Naive thymus-derived CD8-positive, alpha-beta T cell (primary cell): ENCODE results near the gene CD3E. TPM values are rescaled to one million over a fixed set of nuclear protein-coding genes. Genes with fewer than 3 reads are reported as not detected.

Source experiments
- ATAC-seq, 2 donors: fragments of 150-1000 bp; cut with Tn5 transposase in 1 of 2; sonication (Bioruptor Pico), chemical (Tn5 transposase) in 1 of 2; 1 replicate in 1 of 2; 2 replicates in 1 of 2; pipeline ENCODE4 v1.10.0; 2021; ENCODE audit warnings: mild to moderate bottlenecking in 2 of 2, moderate library complexity in 2 of 2
- POLR2A ChIA-PET: fragments of 350-600 bp; sonication (Branson Sonifier 250); formaldehyde crosslinking; loops from one replicate; lab custom pipeline; 2021; ENCODE audit warnings: antibody characterized with exemption; lab: Charles Lee
- DNase-seq, 10 donors: peaks; one replicate each; pipeline versions ENCODE4 v3.0.0 to v3.0.0-alpha.2; 2020 to 2022
- H3K27ac Mint-ChIP-seq, 10 donors: one replicate each; pipeline ENCODE4 v1.8.0; 2020 to 2022; ENCODE audit warnings: mild to moderate bottlenecking in 10 of 10, mixed read lengths in 10 of 10, moderate library complexity in 4 of 10, inconsistent platforms in 1 of 10
- H3K27me3 Mint-ChIP-seq, 5 donors: one replicate each; pipeline ENCODE4 v1.8.0; 2021 to 2022; ENCODE audit warnings: mixed read lengths in 5 of 5
- H3K36me3 Mint-ChIP-seq, 3 donors: one replicate each; pipeline ENCODE4 v1.8.0; 2020 to 2022; ENCODE audit warnings: mixed read lengths in 3 of 3, mild to moderate bottlenecking in 2 of 3, inconsistent platforms in 1 of 3
- H3K4me1 Mint-ChIP-seq, 4 donors: one replicate each; pipeline ENCODE4 v1.8.0; 2021 to 2022; ENCODE audit warnings: mixed read lengths in 4 of 4
- H3K4me3 Mint-ChIP-seq, 10 donors: one replicate each; pipeline ENCODE4 v1.8.0; 2020 to 2022; ENCODE audit warnings: mild to moderate bottlenecking in 10 of 10, mixed read lengths in 10 of 10, moderate library complexity in 6 of 10, inconsistent platforms in 1 of 10
- H3K9me3 Mint-ChIP-seq, 9 donors: one replicate each; pipeline ENCODE4 v1.8.0; 2020 to 2022; ENCODE audit warnings: mixed read lengths in 9 of 9, mild to moderate bottlenecking in 3 of 9, inconsistent platforms in 1 of 9, moderate library complexity in 1 of 9
- polyA plus RNA-seq, 3 donors: library from polyadenylated mRNA; unstranded; fragments of 300-500 nt; fragmentation: Illumina TruSeq; gene quantifications; one replicate each; pipeline ENCODE4 v1.2.3, GENCODE V29; 2021
- total RNA-seq, 8 experiments: library from RNA in 2 of 8; stranded (reverse) in 2 of 8; gene quantifications; one replicate each; pipeline ENCODE4 v1.2.3 and lab custom pipeline; 2021 to 2026

CD3E gene
- 100 to 1,000 TPM; 564 to 620 TPM for total RNA-seq
- 1,000 to 10,000 TPM in 1 of 3 donors, 100 to 1,000 TPM in 2; 811 to 1,213 (median 948) TPM for polyA plus RNA-seq
- total RNA-seq (lab: John Stamatoyannopoulos, UW): 106 to 226 (median 158) reads per million in 6 experiments

GRCh38 chr11:118304568-118305248 lies at the start of gene CD3E:
CD3E (plus strand) TSS chr11:118304730; CDS start chr11:118304953, 223 bp downstream.
- H3K36me3 Mint-ChIP-seq: peaks cover 21 to 41% (median 40%) of the 10 kb centered on the region in 3 donors
- peak within 1 kb of the TSS; percentile 90 to 100 (median 99) for H3K4me3 Mint-ChIP-seq
- H3K27me3 Mint-ChIP-seq: no peaks in the 10 kb centered on the region
- ATAC-seq (peak; percentile 65 to 75), DNase-seq (peak; percentile 25 to 85 (median 67))
- POLR2A ChIA-PET: interaction anchor here (0.6 to 4.2 kb wide), 20 partner anchors 9 to 607 kb away, joined by 3 to 33 read pairs (median 5); partner anchors contain the start of genes JAML, KMT2A, MPZL3 and UBE4A
- peak within 1 kb of the TSS; percentile 98 to 100 (median 99) for H3K27ac Mint-ChIP-seq
- peaks cover 44 to 90% (median 78%) of the 10 kb centered on the region in 4 donors for H3K4me1 Mint-ChIP-seq
- H3K9me3 Mint-ChIP-seq: no peaks in the 10 kb centered on the region

- DNase-seq (no peak), ATAC-seq (no peak)
- POLR2A ChIA-PET: interaction anchor here (1.3 kb wide), 1 partner anchor 40 kb away, joined by 6 read pairs; no protein-coding TSS in a partner anchor
- H3K4me1 Mint-ChIP-seq: peaks cover 12 to 44% (median 36%) of the 10 kb centered on the region in 4 donors
- no peaks in the 10 kb centered on the region for H3K9me3 Mint-ChIP-seq
- H3K4me3 Mint-ChIP-seq: no peak overlapping the region
- H3K36me3 Mint-ChIP-seq: peaks cover 0 to 15% (median 7%) of the 10 kb centered on the region in 3 donors
- peaks cover 0 to 2% (median 0%) of the 10 kb centered on the region in 5 donors for H3K27me3 Mint-ChIP-seq
- H3K27ac Mint-ChIP-seq: peak overlapping the region in 1 of 10 donors; percentile 78
These were observed 46.1 kb upstream of the CD3E start for GRCh38 chr11:118258410-118258809.

DNA sequence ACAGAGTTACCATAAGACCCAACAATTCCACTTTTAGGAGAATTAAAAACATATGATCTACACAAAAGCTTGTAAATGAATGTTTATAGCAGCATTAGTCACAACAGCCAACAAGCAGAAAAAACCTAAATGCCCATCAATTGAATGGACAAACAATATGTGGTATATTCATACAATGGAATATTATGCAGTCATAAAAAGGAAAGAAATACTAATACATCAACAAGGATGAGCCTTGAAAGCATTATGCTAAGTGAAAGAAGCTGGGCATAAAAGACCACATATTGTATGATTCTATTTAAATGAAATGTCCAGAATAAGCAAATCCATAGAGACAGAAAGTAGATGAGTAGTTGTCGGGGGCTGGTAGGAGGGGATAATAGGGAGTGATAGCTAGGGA lies 45.4 kb upstream of the CD3E start:
- Mint-ChIP-seq H3K27ac (peak overlapping the region in 1 of 10 donors; percentile 4), H3K9me3 (no peaks in the 10 kb centered on the region), H3K36me3 (peaks cover 0 to 15% (median 7%) of the 10 kb centered on the region in 3 donors), H3K27me3 (peaks cover 0 to 2% (median 0%) of the 10 kb centered on the region in 5 donors), H3K4me1 (peaks cover 14 to 50% (median 43%) of the 10 kb centered on the region in 4 donors), H3K4me3 (no peak overlapping the region)
- no peak for DNase-seq
- ATAC-seq: no peak
- POLR2A ChIA-PET: interaction anchor here (0.6 to 1.4 kb wide), 4 partner anchors 7 to 42 kb away, joined by 3 to 6 read pairs (median 5); partner anchors contain the start of gene MPZL3

- Mint-ChIP-seq H3K9me3 (no peaks in the 10 kb centered on the region), H3K27me3 (peaks cover 0 to 5% (median 0%) of the 10 kb centered on the region in 5 donors), H3K36me3 (peaks cover 0 to 12% (median 4%) of the 10 kb centered on the region in 3 donors), H3K4me3 (peak overlapping the region in 4 of 10 donors; percentile 6 to 36 (median 16)), H3K4me1 (peaks cover 21 to 58% (median 50%) of the 10 kb centered on the region in 4 donors), H3K27ac (peak overlapping the region; percentile 22 to 90 (median 49))
- ATAC-seq: peak; percentile 72 to 90
- POLR2A ChIA-PET: interaction anchor here (0.9 to 2.4 kb wide), 6 partner anchors 8 to 86 kb away, joined by 3 to 6 read pairs (median 4); partner anchors contain the start of genes JAML and MPZL3
- DNase-seq: peak in 6 of 10 donors; percentile 30 to 63 (median 42)
These were observed 44.2 kb upstream of the CD3E start for GRCh38 chr11:118260353-118260752.

DNA sequence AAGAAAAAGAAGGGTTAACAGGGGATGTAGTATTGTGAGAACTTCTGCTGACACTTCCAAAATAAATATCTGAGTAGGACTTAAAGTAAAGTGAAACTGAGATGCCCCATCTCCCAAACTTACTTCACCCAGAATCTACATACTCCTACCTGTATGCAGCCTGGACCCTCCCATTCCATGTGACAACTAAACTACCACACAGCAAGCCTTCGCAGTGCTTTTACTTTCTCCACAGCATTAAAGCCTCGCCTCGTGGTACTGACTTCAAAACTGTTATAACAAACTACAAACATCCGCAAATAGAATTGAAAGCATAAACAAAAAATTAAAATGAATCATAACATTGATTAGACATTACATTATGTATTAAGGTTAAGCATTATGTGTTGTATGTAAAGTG lies 41.4 kb upstream of the CD3E start:
- H3K4me1 Mint-ChIP-seq: peaks cover 26 to 62% (median 53%) of the 10 kb centered on the region in 4 donors
- POLR2A ChIA-PET: interaction anchor here (0.6 to 1.2 kb wide), 2 partner anchors 8 to 24 kb away, joined by 3 to 4 read pairs; no protein-coding TSS in a partner anchor
- H3K36me3 Mint-ChIP-seq: peaks cover 0 to 7% (median 0%) of the 10 kb centered on the region in 3 donors
- ATAC-seq (no peak), DNase-seq (no peak)
- no peaks in the 10 kb centered on the region for H3K9me3 Mint-ChIP-seq
- peak overlapping the region in 6 of 10 donors; percentile 62 to 95 (median 89) for H3K27ac Mint-ChIP-seq
- peaks cover 0 to 6% (median 0%) of the 10 kb centered on the region in 5 donors for H3K27me3 Mint-ChIP-seq
- peak overlapping the region; percentile 66 to 91 (median 88) for H3K4me3 Mint-ChIP-seq

- H3K27me3 Mint-ChIP-seq: peaks cover 0 to 6% (median 0%) of the 10 kb centered on the region in 5 donors
- H3K36me3 Mint-ChIP-seq: peaks cover 0 to 5% (median 0%) of the 10 kb centered on the region in 3 donors
- H3K9me3 Mint-ChIP-seq: no peaks in the 10 kb centered on the region
- peak in 5 of 10 donors; percentile 21 to 46 (median 33) for DNase-seq
- POLR2A ChIA-PET: interaction anchor here (0.5 to 1.4 kb wide), 9 partner anchors 8 to 65 kb away, joined by 3 to 5 read pairs (median 3); partner anchors contain the start of genes JAML and MPZL3
- peak within 1 kb of the TSS; percentile 85 to 92 (median 88) for H3K4me3 Mint-ChIP-seq
- H3K4me1 Mint-ChIP-seq: peaks cover 26 to 60% (median 53%) of the 10 kb centered on the region in 4 donors
- peak; percentile 67 to 73 for ATAC-seq
- H3K27ac Mint-ChIP-seq: peak within 1 kb of the TSS; percentile 62 to 95 (median 86)
These were observed 40.6 kb upstream of the CD3E start, which contains the start of gene MPZL2 for GRCh38 chr11:118263695-118264568. MPZL2 (minus strand) TSS chr11:118264297; CDS start chr11:118264153, 144 bp downstream.

DNA sequence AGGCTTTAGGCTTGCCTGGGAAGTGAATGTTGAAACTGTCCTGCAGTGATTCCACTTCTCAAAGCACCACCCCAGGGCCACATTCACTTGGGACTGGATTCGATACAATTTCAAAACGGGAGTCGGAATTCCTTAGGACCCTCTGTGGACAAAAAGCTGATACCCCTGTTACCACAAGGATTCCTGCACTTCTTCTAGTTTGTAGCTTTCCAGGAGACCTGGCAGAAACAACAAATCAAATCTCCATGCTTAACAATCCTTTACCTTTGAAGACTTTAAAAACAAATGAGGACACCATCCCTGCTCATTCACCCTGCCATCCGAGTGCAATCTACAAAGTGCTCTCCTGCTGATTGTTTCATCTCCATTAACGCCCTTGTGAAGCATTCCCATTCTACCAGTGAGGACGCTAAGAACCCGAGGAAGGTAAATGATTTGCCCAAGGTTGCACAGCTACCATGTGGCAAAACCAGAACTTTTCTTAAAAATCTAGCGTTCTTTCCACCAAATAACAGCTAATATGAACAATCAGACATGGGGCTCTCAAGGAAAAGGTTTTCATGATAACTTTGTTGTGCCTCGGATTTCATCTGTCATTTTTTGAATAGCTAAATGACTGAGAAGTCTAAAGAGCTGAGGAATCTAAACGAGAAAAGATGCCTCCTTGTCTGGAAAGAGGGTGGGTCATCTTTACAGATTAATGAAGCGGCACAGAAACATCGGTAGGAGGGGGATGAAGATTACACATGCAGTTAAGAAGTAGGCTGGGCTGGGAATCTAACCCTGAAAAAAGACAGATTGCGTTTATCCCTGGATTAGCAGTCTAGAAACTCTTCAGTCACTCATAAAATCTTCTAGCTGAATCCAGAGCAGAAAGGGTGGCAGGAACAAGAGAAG lies 39.7 kb upstream of the CD3E start:
- Mint-ChIP-seq H3K36me3 (no peaks in the 10 kb centered on the region), H3K9me3 (no peaks in the 10 kb centered on the region), H3K4me3 (peak overlapping the region; percentile 85 to 92 (median 88)), H3K4me1 (peaks cover 25 to 56% (median 48%) of the 10 kb centered on the region in 4 donors), H3K27me3 (peaks cover 0 to 11% (median 0%) of the 10 kb centered on the region in 5 donors), H3K27ac (peak overlapping the region in 9 of 10 donors; percentile 2 to 95 (median 86))
- ATAC-seq: no peak
- POLR2A ChIA-PET: interaction anchor here (0.5 to 1.4 kb wide), 7 partner anchors 7 to 66 kb away, joined by 3 to 5 read pairs (median 3); partner anchors contain the start of genes JAML and MPZL3
- no peak for DNase-seq

DNA sequence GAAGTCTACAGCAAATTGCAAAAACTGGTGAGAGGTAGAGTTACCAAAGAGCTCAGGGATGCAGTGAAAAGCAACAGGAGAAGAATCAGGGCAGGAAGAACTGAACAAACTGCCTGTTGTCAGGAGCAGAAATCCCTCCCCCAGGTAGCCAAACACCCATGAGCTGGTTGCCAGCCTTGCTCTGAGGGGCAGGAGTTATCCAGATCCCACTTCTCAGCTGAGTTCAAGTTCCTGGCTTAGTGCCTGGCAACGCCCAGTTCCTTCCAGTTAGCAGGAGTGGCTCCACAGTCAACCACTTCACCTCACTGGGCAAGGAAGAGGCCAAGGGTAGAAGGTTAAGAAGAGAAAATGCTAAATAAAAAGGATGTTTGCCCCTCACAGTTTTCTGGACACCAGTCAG lies 38.6 kb upstream of the CD3E start:
- Mint-ChIP-seq H3K36me3 (no peaks in the 10 kb centered on the region), H3K27me3 (peaks cover 0 to 12% (median 0%) of the 10 kb centered on the region in 5 donors), H3K27ac (peak overlapping the region in 7 of 10 donors; percentile 10 to 92 (median 56)), H3K4me1 (peaks cover 20 to 44% (median 37%) of the 10 kb centered on the region in 4 donors), H3K4me3 (no peak overlapping the region), H3K9me3 (no peaks in the 10 kb centered on the region)
- ATAC-seq (no peak), DNase-seq (no peak)
- POLR2A ChIA-PET: no interaction called here

DNA sequence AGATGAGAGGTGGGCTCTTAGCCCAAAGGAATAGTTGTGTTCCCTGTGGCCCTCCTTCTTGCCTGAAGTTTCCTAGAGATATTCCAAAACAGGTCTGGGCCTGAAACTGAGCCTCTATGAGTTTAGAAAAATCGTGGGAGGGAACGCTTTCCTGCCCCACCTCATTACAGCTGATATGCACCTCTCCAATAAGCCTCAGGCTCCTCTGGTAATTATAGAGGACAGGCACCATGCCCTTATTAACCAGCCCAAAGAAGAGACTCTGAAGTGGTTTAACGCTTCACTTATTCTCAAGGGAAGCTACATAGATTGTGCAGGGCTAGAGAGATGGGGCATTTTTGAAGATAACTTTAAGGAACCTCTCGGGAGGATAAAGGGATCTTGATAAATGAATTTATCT lies 37.0 kb upstream of the CD3E start:
- Mint-ChIP-seq H3K4me1 (peaks cover 16 to 31% (median 26%) of the 10 kb centered on the region in 4 donors), H3K27ac (peak overlapping the region in 1 of 10 donors; percentile 9), H3K36me3 (no peaks in the 10 kb centered on the region), H3K27me3 (peaks cover 0 to 12% (median 0%) of the 10 kb centered on the region in 5 donors), H3K9me3 (no peaks in the 10 kb centered on the region), H3K4me3 (no peak overlapping the region)
- ATAC-seq (no peak), DNase-seq (no peak)
- POLR2A ChIA-PET: interaction anchor here (0.6 kb wide), 1 partner anchor 302 kb away, joined by 3 read pairs; no protein-coding TSS in a partner anchor

DNA sequence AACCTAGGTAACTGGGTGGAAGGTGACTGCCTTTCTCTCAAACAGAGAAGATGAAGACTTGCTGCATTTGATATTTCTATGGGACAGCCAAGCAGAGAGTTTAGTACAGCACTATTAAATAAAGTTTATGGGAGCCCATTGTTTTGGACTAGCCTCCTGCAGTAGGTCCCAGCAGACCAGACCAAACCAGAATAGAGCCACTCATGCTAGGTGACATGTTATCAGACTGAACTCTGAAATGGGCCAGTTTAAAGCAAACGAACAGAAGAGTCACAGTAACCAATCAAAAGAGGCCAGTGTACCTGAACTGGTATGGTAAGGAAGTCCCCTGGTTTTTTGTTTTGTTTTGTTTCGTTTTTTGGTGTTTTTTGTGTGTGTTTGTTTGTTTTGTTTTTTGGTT lies 32.5 kb upstream of the CD3E start:
- no peak overlapping the region for H3K27ac Mint-ChIP-seq
- H3K4me1 Mint-ChIP-seq: peaks cover 6 to 21% (median 11%) of the 10 kb centered on the region in 4 donors
- no peak overlapping the region for H3K4me3 Mint-ChIP-seq
- H3K27me3 Mint-ChIP-seq: peaks cover 0 to 8% (median 0%) of the 10 kb centered on the region in 5 donors
- no peaks in the 10 kb centered on the region for H3K36me3 Mint-ChIP-seq
- ATAC-seq (no peak), DNase-seq (no peak)
- no peaks in the 10 kb centered on the region for H3K9me3 Mint-ChIP-seq
- POLR2A ChIA-PET: interaction anchor here (0.7 kb wide), 1 partner anchor 8 kb away, joined by 3 read pairs; no protein-coding TSS in a partner anchor
